HG03175 (cell line): ENCODE results near the gene NXF2B.
"Not testable (repeated sequence)": the region's sequence is repeated elsewhere in the genome, so short reads cannot be mapped to it uniquely, and the experiment has no call there.

Source experiments
- ATAC-seq: cut with Tn5 transposase; IDR thresholded peaks from one replicate; pipeline ENCODE4 v1.9.1; 2021; ENCODE audit warnings: mild to moderate bottlenecking, moderate library complexity; ENCODE audit not compliant: unreplicated experiment

The NXF2B gene

GRCh38 chrX:102439908-102440307 is at the start of gene NXF2B:
TSS of gene NXF2B (minus strand) at chrX:102440008. CDS start at chrX:102380036, 59,972 bp downstream.
- ATAC-seq, result not testable (repeated sequence)

- ATAC-seq, result not testable (repeated sequence)
These were observed 39.0 kb upstream of the NXF2B start for GRCh38 chrX:102478765-102479164.

GRCh38 chrX:102471762-102472220 is 32.0 kb upstream of the NXF2B start, which contains the start of gene TCP11X2:
TSS of gene TCP11X2 (minus strand) at chrX:102471812.
- ATAC-seq, result not testable (repeated sequence)

GRCh38 chrX:102470215-102470614 is 30.4 kb upstream of the NXF2B start:
- ATAC-seq, result not testable (repeated sequence)

GRCh38 chrX:102458615-102459014 is 18.8 kb upstream of the NXF2B start:
- not testable (repeated sequence) for ATAC-seq

GRCh38 chrX:102414493-102414892 is 25.3 kb downstream of the NXF2B start:
- not testable (repeated sequence) for ATAC-seq

GRCh38 chrX:102345916-102346315 is 93.9 kb downstream of the NXF2B start:
- ATAC-seq, result no peak

- no peak for ATAC-seq
These were observed 97.9 kb downstream of the NXF2B start for GRCh38 chrX:102341867-102342266.

- no peak for ATAC-seq
These were observed 100.2 kb downstream of the NXF2B start for GRCh38 chrX:102339312-102340298.

- ATAC-seq, result no peak
These were observed 101.6 kb downstream of the NXF2B start for GRCh38 chrX:102338162-102338561.
